ENCODE results near the gene OSBPL1A. TPM values are rescaled to one million over a fixed set of nuclear protein-coding genes. Genes with fewer than 3 reads are reported as not detected.

The OSBPL1A gene
- total RNA-seq, 1 donor from 2014 or later = 1.5 TPM

GRCh38 chr18:24344509-24344908 is 53.1 kb downstream of the OSBPL1A start:
- intact Hi-C loops (cut with micrococcal nuclease) = no loop called here

- intact Hi-C loops (cut with micrococcal nuclease) = no loop called here
Observed at GRCh38 chr18:24342347-24342746, 55.3 kb downstream of the OSBPL1A start.

GRCh38 chr18:24341361-24341760 is 56.3 kb downstream of the OSBPL1A start:
- intact Hi-C loops (cut with micrococcal nuclease) = no loop called here

- intact Hi-C loops (cut with micrococcal nuclease) = no loop called here
Observed at GRCh38 chr18:24333084-24333483, 64.5 kb downstream of the OSBPL1A start.

GRCh38 chr18:24326211-24326610 is 71.4 kb downstream of the OSBPL1A start:
- intact Hi-C loops (cut with micrococcal nuclease) = no loop called here

- intact Hi-C loops (cut with micrococcal nuclease) = no loop called here
Observed at GRCh38 chr18:24322584-24323136, 75.0 kb downstream of the OSBPL1A start.

GRCh38 chr18:24321071-24321470 is 76.6 kb downstream of the OSBPL1A start:
- intact Hi-C loops (cut with micrococcal nuclease) = no loop called here

GRCh38 chr18:24319757-24320156 is 77.9 kb downstream of the OSBPL1A start:
- intact Hi-C loops (cut with micrococcal nuclease) = no loop called here

GRCh38 chr18:24317370-24317769 is 80.3 kb downstream of the OSBPL1A start:
- intact Hi-C loops (cut with micrococcal nuclease) = no loop called here

- intact Hi-C loops (cut with micrococcal nuclease) = no loop called here
Observed at GRCh38 chr18:24315170-24315569, 82.5 kb downstream of the OSBPL1A start.

- intact Hi-C loops (cut with micrococcal nuclease) = no loop called here
Observed at GRCh38 chr18:24306201-24306600, 91.4 kb downstream of the OSBPL1A start.

- intact Hi-C loops (cut with micrococcal nuclease) = no loop called here
Observed at GRCh38 chr18:24300703-24301102, 96.9 kb downstream of the OSBPL1A start.

GRCh38 chr18:24296276-24296675 is 101.3 kb downstream of the OSBPL1A start:
- intact Hi-C loops (cut with micrococcal nuclease) = no loop called here

- intact Hi-C loops (cut with micrococcal nuclease) = no loop called here
Observed at GRCh38 chr18:24293254-24293653, 104.4 kb downstream of the OSBPL1A start.

- intact Hi-C loops (cut with micrococcal nuclease) = no loop called here
Observed at GRCh38 chr18:24278591-24278990, 119.0 kb downstream of the OSBPL1A start.

GRCh38 chr18:24277516-24278195 is 120.0 kb downstream of the OSBPL1A start:
- intact Hi-C loops (cut with micrococcal nuclease) = no loop called here

- intact Hi-C loops (cut with micrococcal nuclease) = no loop called here
Observed at GRCh38 chr18:24276994-24277393, 120.6 kb downstream of the OSBPL1A start.

GRCh38 chr18:24274837-24275236 is 122.8 kb downstream of the OSBPL1A start:
- intact Hi-C loops (cut with micrococcal nuclease) = no loop called here

- intact Hi-C loops (cut with micrococcal nuclease) = no loop called here
Observed at GRCh38 chr18:24273596-24273995, 124.0 kb downstream of the OSBPL1A start.

GRCh38 chr18:24272229-24272525 is 125.4 kb downstream of the OSBPL1A start:
- intact Hi-C loops (cut with micrococcal nuclease) = no loop called here

GRCh38 chr18:24271381-24272228 is 126.0 kb downstream of the OSBPL1A start:
- intact Hi-C loops (cut with micrococcal nuclease) = no loop called here

GRCh38 chr18:24270937-24271380 is 126.7 kb downstream of the OSBPL1A start:
- intact Hi-C loops (cut with micrococcal nuclease) = no loop called here

All from T-helper 2 cell treated with Interferon-gamma antibody and Interleukin-4, amounts not matched to agents 100 ng/mL and 5 ng/mL, for 36 hours (primary cell).